ENCODE results near the gene P2RY14. TPM values are rescaled to one million over a fixed set of nuclear protein-coding genes. Genes with fewer than 3 reads are reported as not detected.

P2RY14 gene
- total RNA-seq, 2 donors from 2014 or later: not detected

DNA sequence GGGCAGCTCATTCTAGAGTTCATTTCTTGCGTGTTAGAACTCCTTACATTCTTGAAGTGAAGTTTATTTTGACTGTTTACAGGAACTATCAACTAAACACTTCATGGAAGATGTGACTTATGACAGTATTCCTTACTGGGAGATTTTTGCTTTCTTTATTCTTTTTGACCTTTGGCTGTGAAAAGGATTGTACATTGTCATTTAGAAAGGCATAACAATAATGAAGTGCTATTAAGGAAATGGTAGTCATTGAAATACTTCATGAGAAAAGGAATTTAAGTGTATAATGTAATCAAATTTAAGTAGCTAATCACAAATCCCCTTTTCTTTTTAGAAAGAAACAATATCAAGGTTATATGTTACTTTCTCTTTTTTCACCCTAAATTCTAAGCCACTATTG lies 11.3 kb downstream of the P2RY14 start:
- H3K27ac Mint-ChIP-seq: no peak overlapping the region
- WGBS, 2 experiments (ENCODE audit: insufficient coverage in 1 of 2, insufficient read length in 1 of 2): 100% methylated on average over 1 of the region's 1 CpG; no CpG with 5 or more reads in 1 of the 2 experiments
- H3K27me3 ChIP-seq (ENCODE audit: control insufficient read depth, insufficient read depth, low read length, poor library complexity, severe bottlenecking): no peaks in the 10 kb centered on the region

DNA sequence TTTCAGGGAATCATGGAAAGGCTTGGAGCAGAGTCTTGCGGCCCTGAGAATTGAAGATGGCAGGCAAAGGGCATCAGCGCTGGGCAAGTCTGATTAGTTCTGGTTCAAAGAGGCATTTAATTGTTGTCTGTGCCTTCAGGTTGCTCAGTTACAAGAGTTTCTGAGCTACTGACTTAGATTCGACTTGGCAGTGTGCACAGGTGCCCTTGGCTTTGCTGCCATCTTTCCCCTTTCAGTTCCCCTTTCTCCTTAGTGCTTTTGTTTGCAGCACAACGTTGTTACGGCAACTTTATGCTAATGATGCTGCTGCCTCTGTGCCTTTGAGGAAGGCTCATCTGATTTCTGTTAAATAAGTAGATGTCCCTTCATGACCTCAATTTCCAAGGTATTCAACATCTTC lies 12.5 kb downstream of the P2RY14 start:
- peak; percentile 62 for DNase-seq
- TF ChIP-seq, protein P1, sequence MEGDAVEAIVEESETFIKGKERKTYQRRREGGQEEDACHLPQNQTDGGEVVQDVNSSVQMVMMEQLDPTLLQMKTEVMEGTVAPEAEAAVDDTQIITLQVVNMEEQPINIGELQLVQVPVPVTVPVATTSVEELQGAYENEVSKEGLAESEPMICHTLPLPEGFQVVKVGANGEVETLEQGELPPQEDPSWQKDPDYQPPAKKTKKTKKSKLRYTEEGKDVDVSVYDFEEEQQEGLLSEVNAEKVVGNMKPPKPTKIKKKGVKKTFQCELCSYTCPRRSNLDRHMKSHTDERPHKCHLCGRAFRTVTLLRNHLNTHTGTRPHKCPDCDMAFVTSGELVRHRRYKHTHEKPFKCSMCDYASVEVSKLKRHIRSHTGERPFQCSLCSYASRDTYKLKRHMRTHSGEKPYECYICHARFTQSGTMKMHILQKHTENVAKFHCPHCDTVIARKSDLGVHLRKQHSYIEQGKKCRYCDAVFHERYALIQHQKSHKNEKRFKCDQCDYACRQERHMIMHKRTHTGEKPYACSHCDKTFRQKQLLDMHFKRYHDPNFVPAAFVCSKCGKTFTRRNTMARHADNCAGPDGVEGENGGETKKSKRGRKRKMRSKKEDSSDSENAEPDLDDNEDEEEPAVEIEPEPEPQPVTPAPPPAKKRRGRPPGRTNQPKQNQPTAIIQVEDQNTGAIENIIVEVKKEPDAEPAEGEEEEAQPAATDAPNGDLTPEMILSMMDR (conservative IDR thresholded peaks at IDR 0.05): no peak
- WGBS, 2 experiments (ENCODE audit: insufficient coverage in 1 of 2, insufficient read length in 1 of 2): 64 to 76% methylated on average over 4 to 5 of the region's 5 CpGs
- no peaks in the 10 kb centered on the region for H3K4me1 ChIP-seq (ENCODE audit: control insufficient read depth, insufficient read depth, low read length)
- Mint-ChIP-seq H3K4me1 (peaks cover 11% of the 10 kb centered on the region), H3K27ac (no peak overlapping the region), H3K36me3 (ENCODE audit: low read depth) (no peaks in the 10 kb centered on the region), H3K27me3 (ENCODE audit: insufficient read depth) (no peaks in the 10 kb centered on the region), H3K9me3 (no peaks in the 10 kb centered on the region), H3K4me3 (no peak overlapping the region)
- no peak overlapping the region for H3K27ac ChIP-seq (ENCODE audit: low read depth, low read length)
- no peaks in the 10 kb centered on the region for H3K9me3 ChIP-seq (ENCODE audit: control insufficient read depth, low read length)
- H3K27me3 ChIP-seq (ENCODE audit: control insufficient read depth, insufficient read depth, low read length, poor library complexity, severe bottlenecking): no peaks in the 10 kb centered on the region
- no peak overlapping the region for H3K9ac ChIP-seq (ENCODE audit: extremely low read depth, low read length, poor library complexity, severe bottlenecking)
- H3K4me3 ChIP-seq (ENCODE audit: low read length): no peak overlapping the region
- no peaks in the 10 kb centered on the region for H3K36me3 ChIP-seq (ENCODE audit: control insufficient read depth, insufficient read depth, low read length)

More for the DNA sequence above, 11.3 kb downstream of the P2RY14 start:
- no peak overlapping the region for H3K4me3 ChIP-seq (ENCODE audit: low read length)
- peaks cover 13% of the 10 kb centered on the region for H3K4me1 Mint-ChIP-seq
- H3K9me3 ChIP-seq (ENCODE audit: control insufficient read depth, low read length): no peaks in the 10 kb centered on the region
- no peak overlapping the region for H3K27ac ChIP-seq (ENCODE audit: low read depth, low read length)
- TF ChIP-seq, protein P1 (conservative IDR thresholded peaks at IDR 0.05): no peak
- H3K9ac ChIP-seq (ENCODE audit: extremely low read depth, low read length, poor library complexity, severe bottlenecking): no peak overlapping the region
- no peaks in the 10 kb centered on the region for H3K36me3 Mint-ChIP-seq (ENCODE audit: low read depth)
- DNase-seq: no peak
- no peaks in the 10 kb centered on the region for H3K36me3 ChIP-seq (ENCODE audit: control insufficient read depth, insufficient read depth, low read length)
- H3K9me3 Mint-ChIP-seq: no peaks in the 10 kb centered on the region
- H3K27me3 Mint-ChIP-seq (ENCODE audit: insufficient read depth): no peaks in the 10 kb centered on the region
- no peak overlapping the region for H3K4me3 Mint-ChIP-seq
- H3K4me1 ChIP-seq (ENCODE audit: control insufficient read depth, insufficient read depth, low read length): no peaks in the 10 kb centered on the region

DNA sequence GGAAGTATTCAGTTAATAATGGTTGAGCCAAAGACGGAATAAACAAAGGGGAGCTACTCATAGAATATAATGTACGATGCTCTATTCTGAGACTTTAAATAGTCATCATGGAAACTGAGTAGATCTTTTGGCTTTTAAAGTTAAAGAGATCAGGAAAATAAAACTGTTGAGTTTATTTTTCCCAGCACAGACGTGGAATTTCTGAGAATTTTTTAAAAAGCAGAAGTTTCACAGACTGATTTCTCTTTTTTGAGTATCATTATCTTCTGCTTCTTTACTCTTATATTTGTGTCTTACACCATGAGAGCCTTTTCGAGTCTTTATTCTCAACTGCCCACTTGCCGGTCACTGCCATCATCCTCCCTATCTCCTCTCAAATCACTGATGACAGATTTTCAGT lies 13.2 kb downstream of the P2RY14 start:
- H3K27me3 Mint-ChIP-seq (ENCODE audit: insufficient read depth): no peaks in the 10 kb centered on the region
- no peak for DNase-seq
- 93 to 96% methylated on average over 4 to 5 of the region's 5 CpGs for WGBS, 2 experiments (ENCODE audit: insufficient coverage in 1 of 2, insufficient read length in 1 of 2)

More for the DNA sequence above, 13.2 kb downstream of the P2RY14 start:
- Histone ChIP-seq H3K36me3 (ENCODE audit: control insufficient read depth, insufficient read depth, low read length) (no peaks in the 10 kb centered on the region), H3K9me3 (ENCODE audit: control insufficient read depth, low read length) (no peaks in the 10 kb centered on the region), H3K27ac (ENCODE audit: low read depth, low read length) (no peak overlapping the region), H3K4me1 (ENCODE audit: control insufficient read depth, insufficient read depth, low read length) (no peaks in the 10 kb centered on the region), H3K9ac (ENCODE audit: extremely low read depth, low read length, poor library complexity, severe bottlenecking) (no peak overlapping the region), H3K27me3 (ENCODE audit: control insufficient read depth, insufficient read depth, low read length, poor library complexity, severe bottlenecking) (no peaks in the 10 kb centered on the region), H3K4me3 (ENCODE audit: low read length) (no peak overlapping the region)
- H3K4me1 Mint-ChIP-seq: peaks cover 11% of the 10 kb centered on the region
- no peak overlapping the region for H3K4me3 Mint-ChIP-seq
- TF ChIP-seq, protein P1 (conservative IDR thresholded peaks at IDR 0.05): no peak
- no peak overlapping the region for H3K27ac Mint-ChIP-seq
- no peaks in the 10 kb centered on the region for H3K9me3 Mint-ChIP-seq
- no peaks in the 10 kb centered on the region for H3K36me3 Mint-ChIP-seq (ENCODE audit: low read depth)

Data from endodermal cell (in vitro differentiated cells).